Spleen (tissue), 7 donors: ENCODE data around the gene PRRT1B.

ENCODE experiments used
- CTCF ChIP-seq, 11 experiments: fragments of 200-600 bp in 7 of 11; fragments of 450-650 bp in 4 of 11; sonication (generic) in 4 of 11; IDR thresholded peaks in 8 of 11; conservative IDR thresholded peaks in 3 of 11; 1 replicate in 7 of 11; 2 replicates in 4 of 11; pipeline versions ENCODE4 v1.4.0 to v1.8.0; 2016 to 2021; ENCODE audit warnings: antibody characterized with exemption in 11 of 11, inconsistent platforms in 4 of 11, mild to moderate bottlenecking in 1 of 11
- POLR2A ChIP-seq, 3 donors: fragments of 450-650 bp; IDR thresholded peaks; one replicate each; pipeline ENCODE4 v1.5.1; 2017; ENCODE audit warnings: antibody characterized with exemption in 3 of 3, mild to moderate bottlenecking in 1 of 3
- POLR2AphosphoS5 ChIP-seq, 3 donors: sonication (generic); formaldehyde crosslinking; IDR thresholded peaks; one replicate each; pipeline ENCODE4 v1.5.1; 2017; ENCODE audit warnings: antibody characterized with exemption in 3 of 3
- donor health status: DM: no; HTN: no; CAD: no; lungs with moderate emphysema.
- donor health status: DM: no; HTN: no; CAD: no.
- donor health status: DM: no; HTN: no; CAD: no.

- TF ChIP-seq CTCF (IDR thresholded peaks at IDR 0.05 in 8 of 11, conservative IDR thresholded peaks at IDR 0.05 in 3 of 11): no peak
- TF ChIP-seq POLR2A (IDR thresholded peaks at IDR 0.05): no peak
- no peak for TF ChIP-seq POLR2AphosphoS5 (IDR thresholded peaks at IDR 0.05)
Observed at GRCh38 chr9:131595696-131596429, 50.5 kb downstream of the PRRT1B start.
